ENCODE measurements around the gene DYNC1LI2.

Gene DYNC1LI2

GRCh38 chr16:66717112-66717675 is 34.2 kb downstream of the DYNC1LI2 start:
- TF ChIP-seq, protein P1, sequence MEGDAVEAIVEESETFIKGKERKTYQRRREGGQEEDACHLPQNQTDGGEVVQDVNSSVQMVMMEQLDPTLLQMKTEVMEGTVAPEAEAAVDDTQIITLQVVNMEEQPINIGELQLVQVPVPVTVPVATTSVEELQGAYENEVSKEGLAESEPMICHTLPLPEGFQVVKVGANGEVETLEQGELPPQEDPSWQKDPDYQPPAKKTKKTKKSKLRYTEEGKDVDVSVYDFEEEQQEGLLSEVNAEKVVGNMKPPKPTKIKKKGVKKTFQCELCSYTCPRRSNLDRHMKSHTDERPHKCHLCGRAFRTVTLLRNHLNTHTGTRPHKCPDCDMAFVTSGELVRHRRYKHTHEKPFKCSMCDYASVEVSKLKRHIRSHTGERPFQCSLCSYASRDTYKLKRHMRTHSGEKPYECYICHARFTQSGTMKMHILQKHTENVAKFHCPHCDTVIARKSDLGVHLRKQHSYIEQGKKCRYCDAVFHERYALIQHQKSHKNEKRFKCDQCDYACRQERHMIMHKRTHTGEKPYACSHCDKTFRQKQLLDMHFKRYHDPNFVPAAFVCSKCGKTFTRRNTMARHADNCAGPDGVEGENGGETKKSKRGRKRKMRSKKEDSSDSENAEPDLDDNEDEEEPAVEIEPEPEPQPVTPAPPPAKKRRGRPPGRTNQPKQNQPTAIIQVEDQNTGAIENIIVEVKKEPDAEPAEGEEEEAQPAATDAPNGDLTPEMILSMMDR (conservative IDR thresholded peaks at IDR 0.05), result peak; percentile 45
- H3K27ac ChIP-seq, result no peak overlapping the region

DNA sequence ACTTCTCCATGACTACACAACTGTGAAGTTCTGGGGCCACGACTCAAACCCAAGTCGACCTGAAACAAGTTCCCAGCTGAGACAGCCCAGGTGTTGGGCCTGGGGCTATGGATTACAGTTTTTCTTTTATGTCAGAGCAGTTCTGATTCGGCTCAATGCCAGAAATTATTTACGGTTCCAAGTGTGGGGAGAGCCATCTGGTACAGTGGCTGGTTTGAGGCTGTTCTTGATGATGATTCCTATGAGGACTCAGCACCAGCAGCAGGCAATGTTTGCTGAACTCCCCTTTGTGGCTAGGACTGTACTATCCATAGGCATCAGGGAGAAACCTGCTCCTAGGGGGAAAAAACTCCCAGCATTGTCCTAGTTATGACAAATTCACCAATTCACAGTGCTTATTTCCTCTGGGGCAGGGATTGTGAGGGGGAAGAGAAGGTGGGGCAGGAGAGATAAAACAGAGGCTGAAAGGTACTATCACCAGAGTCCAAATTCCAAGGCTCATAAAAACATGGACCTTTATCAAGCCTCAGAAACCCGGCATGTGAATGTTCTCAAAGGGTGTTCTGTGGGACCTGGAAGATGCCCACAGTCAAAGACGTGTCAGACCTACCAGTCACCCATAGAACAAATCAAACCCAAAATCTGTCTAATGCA is 36.6 kb downstream of the DYNC1LI2 start:
- H3K27ac ChIP-seq, result no peak overlapping the region

GRCh38 chr16:66714062-66714461 is 37.3 kb downstream of the DYNC1LI2 start:
- TF ChIP-seq, protein P1 (conservative IDR thresholded peaks at IDR 0.05), result no peak
- H3K27ac ChIP-seq, result no peak overlapping the region

More for the DNA sequence above, 36.6 kb downstream of the DYNC1LI2 start:
- TF ChIP-seq, protein P1 (conservative IDR thresholded peaks at IDR 0.05), result no peak

GRCh38 chr16:66713076-66713475 is 38.3 kb downstream of the DYNC1LI2 start:
- no peak overlapping the region for H3K27ac ChIP-seq
- TF ChIP-seq, protein P1 (conservative IDR thresholded peaks at IDR 0.05), result no peak

GRCh38 chr16:66712512-66712911 is 38.9 kb downstream of the DYNC1LI2 start:
- no peak overlapping the region for H3K27ac ChIP-seq
- TF ChIP-seq, protein P1 (conservative IDR thresholded peaks at IDR 0.05), result no peak

GRCh38 chr16:66711581-66711980 is 39.8 kb downstream of the DYNC1LI2 start:
- H3K27ac ChIP-seq, result no peak overlapping the region
- TF ChIP-seq, protein P1 (conservative IDR thresholded peaks at IDR 0.05), result no peak

DNA sequence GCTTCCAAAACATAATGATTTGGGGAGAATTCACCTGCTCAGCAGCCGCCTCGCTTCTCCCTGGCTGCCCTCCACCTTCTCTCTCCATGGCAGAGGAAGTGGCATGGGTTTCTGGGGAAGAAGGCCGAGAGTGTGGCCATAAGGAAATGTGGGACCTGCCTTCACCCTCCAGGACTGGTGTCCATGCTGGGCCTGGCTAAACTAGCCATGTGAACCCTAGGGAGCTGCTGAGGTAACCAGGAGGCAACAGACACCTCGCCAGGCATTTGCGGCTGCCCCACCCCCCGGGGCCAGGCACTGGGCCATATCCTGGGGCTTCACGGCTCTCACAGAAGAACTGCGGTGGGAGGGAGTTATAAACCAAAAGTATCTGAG is 44.9 kb downstream of the DYNC1LI2 start:
- H3K27ac ChIP-seq, result no peak overlapping the region
- TF ChIP-seq, protein P1 (conservative IDR thresholded peaks at IDR 0.05), result no peak
